A549 (cell line): ENCODE results near the gene ZNF420. TPM values are rescaled to one million over a fixed set of nuclear protein-coding genes. Genes with fewer than 3 reads are reported as not detected.

Source experiments
- ATAC-seq, 2 experiments: fragments of 200-7000 bp in 1 of 2; fragments of >200 bp in 1 of 2; cut with Nextera tagmentation in 1 of 2; cut with Tn5 transposase in 1 of 2; 3 replicates each; pipeline versions ENCODE4 v1.8.0 to v1.9.1; 2018 to 2020; ENCODE audit warnings: mild to moderate bottlenecking in 1 of 2, moderate library complexity in 1 of 2
- CTCF ChIA-PET: fragments of 300-600 bp; sonication (Branson Sonifier 250); formaldehyde crosslinking; extraction: SDS; loops from one replicate; lab custom pipeline; 2021; ENCODE audit warnings: antibody characterized with exemption, inconsistent platforms; lab: Yijun Ruan, JAX
- POLR2A ChIA-PET: fragments of 350-600 bp; formaldehyde crosslinking; extraction: SDS; loops from one replicate; lab custom pipeline; 2021; ENCODE audit warnings: antibody characterized with exemption, inconsistent platforms; lab: Yijun Ruan, JAX
- DNase-seq, 2 experiments: peaks; one replicate each; pipeline versions ENCODE4 v3.0.0 to v3.0.0-alpha.2; 2011 to 2016; ENCODE audit warnings: low read depth in 1 of 2, low spot score in 1 of 2
- FAIRE-seq: peaks from 2 replicates; lab custom pipeline; 2011; peaks lifted over from hg19 to GRCh38; lab: Jason Lieb, UNC
- H3K27ac ChIP-seq, 2 experiments: fragments of >200 bp; sonication (Bioruptor Twin); formaldehyde crosslinking; 3 replicates each; pipeline ENCODE4 v1.5.1; 2016 to 2017
- H3K4me1 ChIP-seq: fragments of >200 bp; sonication (Bioruptor Twin); formaldehyde crosslinking; 3 replicates; pipeline ENCODE4 v1.6.1; 2016
- H3K4me2 ChIP-seq: fragments of >200 bp; sonication (Bioruptor Twin); formaldehyde crosslinking; 3 replicates; pipeline ENCODE4 v1.6.1; 2016
- H3K4me3 ChIP-seq: fragments of >200 bp; sonication (Bioruptor Twin); formaldehyde crosslinking; 3 replicates; pipeline ENCODE4 v1.5.1; 2016
- H3K9me3 ChIP-seq: fragments of >200 bp; sonication (Bioruptor Twin); formaldehyde crosslinking; 3 replicates; pipeline ENCODE4 v1.6.1; 2016
- BHLHE40 ChIP-seq: IDR thresholded peaks from 2 replicates; pipeline ENCODE4 v1.6.1; 2012; ENCODE audit warnings: low read depth, low read length, inconsistent platforms
- CBX2 ChIP-seq: fragments of 200-600 bp; sonication (generic); IDR thresholded peaks from 2 replicates; pipeline ENCODE4 v1.6.1; 2016; ENCODE audit warnings: low read depth, mild to moderate bottlenecking, borderline replicate concordance
- CHD2 ChIP-seq: fragments of 150-350 bp; IDR thresholded peaks from 2 replicates; pipeline ENCODE4 v1.6.1; 2014; ENCODE audit warnings: low read length; ENCODE audit not compliant: partially characterized antibody
- CHD4 ChIP-seq: fragments of 200-600 bp; sonication (generic); IDR thresholded peaks from 2 replicates; pipeline ENCODE4 v1.6.1; 2016; ENCODE audit warnings: antibody characterized with exemption, mild to moderate bottlenecking, borderline replicate concordance
- E2F6 ChIP-seq: IDR thresholded peaks from 2 replicates; pipeline ENCODE4 v1.6.1; 2012; ENCODE audit warnings: low read depth, borderline replicate concordance
- ELK1 ChIP-seq: fragments of 150-350 bp; IDR thresholded peaks from 2 replicates; pipeline ENCODE4 v1.6.1; 2014; ENCODE audit warnings: low read depth, mild to moderate bottlenecking, low read length
- EP300 ChIP-seq, 2 experiments: fragments of >200 bp; sonication (Bioruptor Twin); formaldehyde crosslinking; IDR thresholded peaks; 2 replicates in 1 of 2; 3 replicates in 1 of 2; pipeline ENCODE4 v1.6.1; 2016 to 2017
- FOSB ChIP-seq: fragments of 250-450 bp; sonication (Bioruptor Pico); IDR thresholded peaks from 2 replicates; pipeline ENCODE4 v1.5.0; 2020; ENCODE audit warnings: mild to moderate bottlenecking, moderate library complexity
- FOSL2 ChIP-seq, 2 experiments: fragments of 450-650 bp in 1 of 2; fragments of >200 bp in 1 of 2; sonication (Bioruptor Twin) in 1 of 2; formaldehyde crosslinking; IDR thresholded peaks; 2 replicates each; pipeline versions ENCODE4 v1.5.0 to v1.6.1; 2016 to 2020; ENCODE audit warnings: mild to moderate bottlenecking in 1 of 2, moderate library complexity in 1 of 2
- GATA3 ChIP-seq: IDR thresholded peaks from 2 replicates; pipeline ENCODE4 v1.6.1; 2012; ENCODE audit warnings: borderline replicate concordance
- HES2 ChIP-seq: fragments of >200 bp; sonication (Bioruptor Twin); formaldehyde crosslinking; IDR thresholded peaks from 2 replicates; pipeline ENCODE4 v1.6.1; 2016
- HOXB13 ChIP-seq: fragments of 250-450 bp; sonication (Bioruptor Pico); IDR thresholded peaks from 2 replicates; pipeline ENCODE4 v1.5.0; 2020; ENCODE audit warnings: low read depth, mild to moderate bottlenecking, moderate library complexity
- JUN ChIP-seq, 2 experiments: fragments of >200 bp; sonication (Bioruptor Twin); formaldehyde crosslinking; IDR thresholded peaks; 2 replicates in 1 of 2; 3 replicates in 1 of 2; pipeline ENCODE4 v1.6.1; 2016 to 2017
- KDM5A ChIP-seq: fragments of 200-600 bp; sonication (generic); IDR thresholded peaks from 2 replicates; pipeline ENCODE4 v1.6.1; 2016; ENCODE audit warnings: antibody characterized with exemption, mild to moderate bottlenecking
- MAFK ChIP-seq: fragments of 450-650 bp; IDR thresholded peaks from 2 replicates; pipeline ENCODE4 v1.6.1; 2014; ENCODE audit not compliant: partially characterized antibody
- MYC ChIP-seq: IDR thresholded peaks from 2 replicates; pipeline ENCODE4 v1.6.1; 2012; ENCODE audit warnings: mild to moderate bottlenecking, inconsistent platforms, low read length, improper control_type of control experiment, borderline replicate concordance
- NR3C1 ChIP-seq: fragments of >200 bp; sonication (Bioruptor Twin); formaldehyde crosslinking; IDR thresholded peaks from 3 replicates; pipeline ENCODE4 v1.6.1; 2017
- PBX3 ChIP-seq: IDR thresholded peaks from 2 replicates; pipeline ENCODE4 v1.6.1; 2012
- POLR2A ChIP-seq: IDR thresholded peaks from 2 replicates; pipeline ENCODE4 v1.6.1; 2012; ENCODE audit warnings: mild to moderate bottlenecking, low read length
- POLR2AphosphoS2 ChIP-seq: conservative IDR thresholded peaks from 2 replicates; pipeline ENCODE4 v1.6.1; 2012; ENCODE audit warnings: low read length, improper control_type of control experiment, inconsistent platforms
- RFX5 ChIP-seq: fragments of 450-650 bp; IDR thresholded peaks from 2 replicates; pipeline ENCODE4 v1.7.1; 2014; ENCODE audit warnings: antibody characterized with exemption, mild to moderate bottlenecking, moderate library complexity
- RNF2 ChIP-seq: fragments of 200-600 bp; sonication (generic); IDR thresholded peaks from 2 replicates; pipeline ENCODE4 v1.6.1; 2016; ENCODE audit warnings: low read depth, mild to moderate bottlenecking, antibody characterized with exemption, moderate library complexity, borderline replicate concordance
- SMC3 ChIP-seq: fragments of >200 bp; sonication (Bioruptor Twin); formaldehyde crosslinking; IDR thresholded peaks from 3 replicates; pipeline ENCODE4 v1.6.1; 2018; ENCODE audit warnings: inconsistent platforms
- TFCP2L1 ChIP-seq: fragments of 250-450 bp; sonication (Bioruptor Pico); IDR thresholded peaks from 2 replicates; pipeline ENCODE4 v1.5.0; 2021; ENCODE audit warnings: mild to moderate bottlenecking
- USF2 ChIP-seq: fragments of 450-650 bp; IDR thresholded peaks from 2 replicates; pipeline ENCODE4 v1.6.1; 2014; ENCODE audit warnings: antibody characterized with exemption
- ZC3H11A ChIP-seq: fragments of 450-650 bp; IDR thresholded peaks from 2 replicates; pipeline ENCODE4 v1.6.1; 2014; ENCODE audit warnings: antibody characterized with exemption, mild to moderate bottlenecking
- ZFP36 ChIP-seq: fragments of 450-650 bp; IDR thresholded peaks from 2 replicates; pipeline ENCODE4 v1.6.1; 2014; ENCODE audit warnings: borderline replicate concordance; ENCODE audit not compliant: partially characterized antibody
- WGBS: methylation state at CpG from one replicate; pipeline ENCODE4 v1.1.6; 2017; ENCODE audit errors: missing lambda C conversion rate; 5-methylcytosine and 5-hydroxymethylcytosine counted together
- polyA minus RNA-seq: library from RNA; depleted of rRNA, polyadenylated mRNA; stranded (reverse); fragments of >200 nt; gene quantifications from 2 replicates; pipeline ENCODE4 v1.2.3, GENCODE V29; 2011; rRNA and poly(A)+ RNA removed
- polyA plus RNA-seq, 4 experiments: library from polyadenylated mRNA; depleted of rRNA in 3 of 4; stranded (reverse); fragments of >200 nt; fragmentation: RNase III in 1 of 4; extraction: RNeasy Plus Mini Kit Qiagen cat#74134 plus additional on column Dnase treatment in 1 of 4; gene quantifications; 2 replicates in 3 of 4; 3 replicates in 1 of 4; pipeline ENCODE4 v1.2.3, GENCODE V29; 2011 to 2017
- TF ChIP-seq, protein P1 (sequence below): IDR thresholded peaks from 2 replicates; pipeline ENCODE4 v1.6.1; 2012
- TF ChIP-seq, protein P2 (sequence below): fragments of >200 bp; sonication (Bioruptor Twin); formaldehyde crosslinking; IDR thresholded peaks from 3 replicates; pipeline ENCODE4 v1.6.1; 2016
- TF ChIP-seq, protein P3 (sequence below): fragments of 200-600 bp; sonication (generic); IDR thresholded peaks from 2 replicates; pipeline ENCODE4 v1.6.1; 2016; ENCODE audit warnings: antibody characterized with exemption, mild to moderate bottlenecking, moderate library complexity

ZNF420 gene
- polyA plus RNA-seq (2011; rRNA removed) (8.6 and 9.9 TPM in 2 replicates), polyA plus RNA-seq (2017; fragmentation: RNase III; extraction: RNeasy Plus Mini Kit Qiagen cat#74134 plus additional on column Dnase treatment) (5.4 to 6.0 TPM (median 5.9 TPM) in 3 replicates), polyA minus RNA-seq (4.8 and 7.4 TPM in 2 replicates)
- 0.96 and 1.4 TPM in 2 replicates for polyA plus RNA-seq (2012; cell fraction: cytosol; rRNA removed)
- polyA plus RNA-seq (2012; cell fraction: nucleus; rRNA removed): 0.70 and 0.76 TPM in 2 replicates

DNA sequence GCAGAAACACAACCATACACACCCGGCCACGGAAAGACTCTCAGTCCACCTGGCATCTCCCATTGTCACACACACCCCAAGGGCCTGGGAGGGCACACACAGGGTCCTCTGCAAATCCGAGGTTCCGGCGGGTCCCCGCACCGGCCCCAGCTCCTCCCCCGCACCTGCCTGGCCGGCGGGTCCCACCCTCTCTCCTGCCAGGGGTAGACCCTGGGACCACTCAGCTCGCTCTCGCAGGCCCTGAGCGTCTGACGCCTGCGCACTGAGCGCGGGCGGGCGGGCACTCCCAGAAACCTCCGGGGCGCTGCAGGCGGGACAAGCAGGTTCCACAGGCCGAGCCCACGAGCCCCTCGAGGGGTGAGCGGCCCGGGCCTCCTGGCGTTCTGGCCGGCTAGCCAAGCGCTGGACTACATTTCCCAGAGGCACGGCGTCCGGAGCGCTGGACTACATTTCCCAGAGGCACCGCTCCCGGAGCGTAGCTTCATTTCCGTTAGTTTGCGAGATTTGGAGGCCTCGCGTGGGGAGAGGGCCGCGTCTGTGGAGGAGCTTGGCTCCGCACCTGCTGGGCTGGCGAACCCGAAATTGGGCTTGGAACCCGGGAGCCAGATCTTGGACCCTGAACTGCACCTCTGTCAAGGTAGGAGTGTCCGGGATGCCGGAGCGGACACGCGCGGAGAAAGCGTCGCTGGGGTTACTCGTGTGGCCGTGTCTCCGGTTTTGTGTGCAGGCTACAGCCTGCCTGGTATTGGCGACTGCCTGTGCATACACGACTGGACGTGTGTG, at the start of gene ZNF420:
Gene ZNF420, plus strand, starts transcription at position 500 of the 783 bp plus-strand sequence. CDS start 10,686 bp downstream, outside the sequence.
- ChIA-PET POLR2A (interaction anchor here (0.7 to 1.3 kb wide), 7 partner anchors 9 to 1485 kb away, joined by 3 to 6 read pairs (median 4); partner anchors contain the start of genes ZNF383, ZNF529, ZNF566 and ZNF573), CTCF (no interaction called here)
- H3K4me2 ChIP-seq: peak within 1 kb of the TSS; percentile 67
- peak within 1 kb of the TSS; percentile 74 for H3K4me3 ChIP-seq
- DNase-seq: peak; percentile 72 to 95
- H3K27ac ChIP-seq: peak within 1 kb of the TSS; percentile 72 to 84
- peaks cover 91% of the 10 kb centered on the region for H3K9me3 ChIP-seq
- 3% methylated on average over 58 of the region's 61 CpGs for WGBS
- H3K4me1 ChIP-seq: no peaks in the 10 kb centered on the region
- peak; percentile 59 for FAIRE-seq
- peak; percentile 98 for ATAC-seq
- TF ChIP-seq BHLHE40 (no peak), RNF2 (no peak), SMC3 (no peak), NR3C1 (no peak), MYC (no peak), POLR2AphosphoS2 (no peak), CHD2 (peak; percentile 87), FOSB (CRISPR knock-in tag) (no peak), FOSL2 (IDR thresholded peaks at IDR 0.05) (no peak), FOSL2 (CRISPR knock-in tag; IDR thresholded peaks at IDR 0.05) (no peak), EP300 (IDR thresholded peaks at IDR 0.05) (no peak), TFCP2L1 (CRISPR knock-in tag) (no peak), CHD4 (no peak), CBX2 (no peak), E2F6 (peak; percentile 97), HOXB13 (no peak), ZFP36 (no peak), KDM5A (no peak), JUN (IDR thresholded peaks at IDR 0.05) (peak; percentile 47 to 80; a peak in 3 of 5 replicates), ZC3H11A (0 out of 2 replicates have a peak, but pooled peaks have one; percentile 10), PBX3 (peak; percentile 39; the same call in 1 of the 2 replicates), USF2 (no peak), MAFK (peak; percentile 7), ELK1 (no peak), POLR2A (no peak; the same call in 1 of the 2 replicates), HES2 (no peak), GATA3 (peak; percentile 69), RFX5 (0 out of 2 replicates have a peak, but pooled peaks have one; percentile 15)
- TF ChIP-seq, protein P1, sequence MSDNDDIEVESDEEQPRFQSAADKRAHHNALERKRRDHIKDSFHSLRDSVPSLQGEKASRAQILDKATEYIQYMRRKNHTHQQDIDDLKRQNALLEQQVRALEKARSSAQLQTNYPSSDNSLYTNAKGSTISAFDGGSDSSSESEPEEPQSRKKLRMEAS: peak; percentile 87
- TF ChIP-seq, protein P2, sequence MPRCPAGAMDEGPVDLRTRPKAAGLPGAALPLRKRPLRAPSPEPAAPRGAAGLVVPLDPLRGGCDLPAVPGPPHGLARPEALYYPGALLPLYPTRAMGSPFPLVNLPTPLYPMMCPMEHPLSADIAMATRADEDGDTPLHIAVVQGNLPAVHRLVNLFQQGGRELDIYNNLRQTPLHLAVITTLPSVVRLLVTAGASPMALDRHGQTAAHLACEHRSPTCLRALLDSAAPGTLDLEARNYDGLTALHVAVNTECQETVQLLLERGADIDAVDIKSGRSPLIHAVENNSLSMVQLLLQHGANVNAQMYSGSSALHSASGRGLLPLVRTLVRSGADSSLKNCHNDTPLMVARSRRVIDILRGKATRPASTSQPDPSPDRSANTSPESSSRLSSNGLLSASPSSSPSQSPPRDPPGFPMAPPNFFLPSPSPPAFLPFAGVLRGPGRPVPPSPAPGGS: no peak
- TF ChIP-seq, protein P3, sequence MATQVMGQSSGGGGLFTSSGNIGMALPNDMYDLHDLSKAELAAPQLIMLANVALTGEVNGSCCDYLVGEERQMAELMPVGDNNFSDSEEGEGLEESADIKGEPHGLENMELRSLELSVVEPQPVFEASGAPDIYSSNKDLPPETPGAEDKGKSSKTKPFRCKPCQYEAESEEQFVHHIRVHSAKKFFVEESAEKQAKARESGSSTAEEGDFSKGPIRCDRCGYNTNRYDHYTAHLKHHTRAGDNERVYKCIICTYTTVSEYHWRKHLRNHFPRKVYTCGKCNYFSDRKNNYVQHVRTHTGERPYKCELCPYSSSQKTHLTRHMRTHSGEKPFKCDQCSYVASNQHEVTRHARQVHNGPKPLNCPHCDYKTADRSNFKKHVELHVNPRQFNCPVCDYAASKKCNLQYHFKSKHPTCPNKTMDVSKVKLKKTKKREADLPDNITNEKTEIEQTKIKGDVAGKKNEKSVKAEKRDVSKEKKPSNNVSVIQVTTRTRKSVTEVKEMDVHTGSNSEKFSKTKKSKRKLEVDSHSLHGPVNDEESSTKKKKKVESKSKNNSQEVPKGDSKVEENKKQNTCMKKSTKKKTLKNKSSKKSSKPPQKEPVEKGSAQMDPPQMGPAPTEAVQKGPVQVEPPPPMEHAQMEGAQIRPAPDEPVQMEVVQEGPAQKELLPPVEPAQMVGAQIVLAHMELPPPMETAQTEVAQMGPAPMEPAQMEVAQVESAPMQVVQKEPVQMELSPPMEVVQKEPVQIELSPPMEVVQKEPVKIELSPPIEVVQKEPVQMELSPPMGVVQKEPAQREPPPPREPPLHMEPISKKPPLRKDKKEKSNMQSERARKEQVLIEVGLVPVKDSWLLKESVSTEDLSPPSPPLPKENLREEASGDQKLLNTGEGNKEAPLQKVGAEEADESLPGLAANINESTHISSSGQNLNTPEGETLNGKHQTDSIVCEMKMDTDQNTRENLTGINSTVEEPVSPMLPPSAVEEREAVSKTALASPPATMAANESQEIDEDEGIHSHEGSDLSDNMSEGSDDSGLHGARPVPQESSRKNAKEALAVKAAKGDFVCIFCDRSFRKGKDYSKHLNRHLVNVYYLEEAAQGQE: no peak
